GM12801 (cell line): ENCODE data around the gene SLC45A2.

Source experiments
- CTCF ChIP-seq: IDR thresholded peaks from one replicate; pipeline ENCODE4 v1.5.1; 2011; ENCODE audit warnings: control low read depth; ENCODE audit not compliant: insufficient read length; ENCODE audit errors: extremely low read depth

The SLC45A2 gene

GRCh38 chr5:33978306-33978705 is 6.2 kb downstream of the SLC45A2 start:
- TF ChIP-seq CTCF = no peak

- no peak for TF ChIP-seq CTCF
Observed at GRCh38 chr5:33976307-33976706, 8.2 kb downstream of the SLC45A2 start.

- no peak for TF ChIP-seq CTCF
Observed at GRCh38 chr5:33975852-33976251, 8.6 kb downstream of the SLC45A2 start.

GRCh38 chr5:33973271-33973670 is 11.2 kb downstream of the SLC45A2 start:
- TF ChIP-seq CTCF = no peak

- TF ChIP-seq CTCF = no peak
Observed at GRCh38 chr5:33969572-33970452, 14.7 kb downstream of the SLC45A2 start.

GRCh38 chr5:33968211-33969005 is 16.1 kb downstream of the SLC45A2 start:
- TF ChIP-seq CTCF = no peak

- no peak for TF ChIP-seq CTCF
Observed at GRCh38 chr5:33966805-33967204, 17.7 kb downstream of the SLC45A2 start.
